GM23338 (cell line): ENCODE data around the gene SRRM2. TPM values are rescaled to one million over a fixed set of nuclear protein-coding genes. Genes with fewer than 3 reads are reported as not detected.
A peak's percentile ranks its signal among the peaks of the same experiment; 100 is the strongest.

ENCODE experiments used
- ATAC-seq: fragments of 200-7000 bp; cut with Tn5 transposase; 3 replicates; pipeline ENCODE4 v1.9.1; 2020
- DNase-seq: peaks from one replicate; pipeline ENCODE4 v3.0.0-alpha.2; 2015; ENCODE audit warnings: low spot score
- H2AFZ ChIP-seq: fragments of 200-600 bp; sonication (generic); 2 replicates; pipeline ENCODE4 v1.8.0; 2016; ENCODE audit warnings: antibody characterized with exemption, mild to moderate bottlenecking, moderate library complexity
- H3F3A ChIP-seq: fragments of 200-600 bp; sonication (generic); replicated peaks from 2 replicates; pipeline ENCODE4 v1.8.0; 2017; ENCODE audit warnings: antibody characterized with exemption, mixed run types, low read depth
- H3K27ac ChIP-seq: fragments of 200-600 bp; sonication (generic); 2 replicates; pipeline ENCODE4 v1.6.1; 2016; ENCODE audit warnings: low read depth
- H3K27me3 ChIP-seq: fragments of 200-600 bp; sonication (generic); 2 replicates; pipeline ENCODE4 v1.8.0; 2016; ENCODE audit warnings: mild to moderate bottlenecking, mixed run types, moderate library complexity; ENCODE audit not compliant: insufficient read depth
- H3K36me3 ChIP-seq: fragments of 200-600 bp; sonication (generic); 2 replicates; pipeline ENCODE4 v1.8.0; 2016; ENCODE audit warnings: mild to moderate bottlenecking; ENCODE audit not compliant: insufficient read depth
- H3K4me1 ChIP-seq: fragments of 200-600 bp; sonication (generic); 2 replicates; pipeline ENCODE4 v1.8.0; 2016; ENCODE audit warnings: mild to moderate bottlenecking, moderate library complexity; ENCODE audit not compliant: insufficient read depth
- H3K4me2 ChIP-seq: fragments of 200-600 bp; sonication (generic); 2 replicates; pipeline ENCODE4 v1.7.1; 2017; ENCODE audit warnings: mixed run types
- H3K4me3 ChIP-seq: fragments of 200-600 bp; sonication (generic); 2 replicates; pipeline ENCODE4 v1.6.1; 2016; ENCODE audit warnings: mixed run types
- H3K79me2 ChIP-seq: fragments of 200-600 bp; sonication (generic); replicated peaks from 2 replicates; pipeline ENCODE4 v1.8.0; 2017; ENCODE audit warnings: mild to moderate bottlenecking; ENCODE audit not compliant: insufficient read depth
- H3K9me2 ChIP-seq: fragments of 200-600 bp; sonication (generic); 2 replicates; pipeline ENCODE4 v1.8.0; 2017; ENCODE audit not compliant: insufficient read depth
- H4K20me1 ChIP-seq: fragments of 200-600 bp; sonication (generic); replicated peaks from 2 replicates; pipeline ENCODE4 v1.8.0; 2017; ENCODE audit warnings: mild to moderate bottlenecking; ENCODE audit not compliant: insufficient read depth
- H3K27ac Mint-ChIP-seq: 2 replicates; pipeline ENCODE4 v1.8.0; 2020; ENCODE audit warnings: inconsistent platforms, mild to moderate bottlenecking, moderate library complexity, mixed read lengths
- H3K27me3 Mint-ChIP-seq: 3 replicates; pipeline ENCODE4 v1.8.0; 2022; ENCODE audit warnings: low read depth, mild to moderate bottlenecking, moderate library complexity, mixed read lengths, inconsistent platforms; ENCODE audit not compliant: insufficient read depth, poor library complexity
- H3K36me3 Mint-ChIP-seq: 3 replicates; pipeline ENCODE4 v1.8.0; 2021; ENCODE audit warnings: low read depth, mild to moderate bottlenecking, inconsistent platforms, moderate library complexity, mixed read lengths
- H3K4me1 Mint-ChIP-seq: 3 replicates; pipeline ENCODE4 v1.8.0; 2020; ENCODE audit warnings: mild to moderate bottlenecking, inconsistent platforms, mixed read lengths
- H3K4me3 Mint-ChIP-seq: 3 replicates; pipeline ENCODE4 v1.8.0; 2021; ENCODE audit warnings: moderate library complexity, mild to moderate bottlenecking, inconsistent platforms, mixed read lengths
- H3K9me3 Mint-ChIP-seq: 3 replicates; pipeline ENCODE4 v1.8.0; 2020; ENCODE audit warnings: moderate library complexity, mild to moderate bottlenecking, inconsistent platforms, mixed read lengths
- CREB1 ChIP-seq: fragments of 250-450 bp; sonication (Bioruptor Pico); IDR thresholded peaks from 2 replicates; pipeline ENCODE4 v1.5.0; 2020; ENCODE audit warnings: low read depth, mild to moderate bottlenecking, moderate library complexity
- EZH2 ChIP-seq: fragments of 200-600 bp; sonication (generic); IDR thresholded peaks from one replicate; pipeline ENCODE4 v1.8.0; 2017; ENCODE audit warnings: antibody characterized with exemption, mild to moderate bottlenecking, low read depth; ENCODE audit not compliant: unreplicated experiment
- EZH2phosphoT487 ChIP-seq: fragments of 200-600 bp; sonication (generic); IDR thresholded peaks from one replicate; pipeline ENCODE4 v1.8.1; 2018; ENCODE audit warnings: antibody characterized with exemption; ENCODE audit not compliant: unreplicated experiment
- JUNB ChIP-seq: IDR thresholded peaks from one replicate; pipeline ENCODE4 v1.6.1; 2016; ENCODE audit warnings: antibody characterized with exemption; ENCODE audit not compliant: unreplicated experiment
- NANOG ChIP-seq: IDR thresholded peaks from 2 replicates; pipeline ENCODE4 v1.6.1; 2016; ENCODE audit warnings: antibody characterized with exemption, borderline replicate concordance
- POLR2AphosphoS5 ChIP-seq: IDR thresholded peaks from 2 replicates; pipeline ENCODE4 v1.6.1; 2016; ENCODE audit warnings: antibody characterized with exemption, low read depth
- REST ChIP-seq: IDR thresholded peaks from one replicate; pipeline ENCODE4 v1.6.1; 2018; ENCODE audit warnings: antibody characterized with exemption; ENCODE audit not compliant: unreplicated experiment
- ZNF114 ChIP-seq: fragments of 250-450 bp; sonication (Bioruptor Pico); IDR thresholded peaks from 2 replicates; pipeline ENCODE4 v1.5.0; 2020; ENCODE audit warnings: mild to moderate bottlenecking, moderate library complexity
- ZNF331 ChIP-seq: fragments of 250-450 bp; sonication (Bioruptor Pico); IDR thresholded peaks from 2 replicates; pipeline ENCODE4 v1.5.0; 2020; ENCODE audit warnings: low read depth, mild to moderate bottlenecking, moderate library complexity
- polyA plus RNA-seq: library from polyadenylated mRNA; unstranded; fragments of >200 nt; fragmentation: Nextera tagmentation; extraction: Ambion mirVana; gene quantifications from 2 replicates; pipeline ENCODE4 v1.2.1, GENCODE V29; 2016
- total RNA-seq: library from RNA; depleted of rRNA; stranded (reverse); fragments of >200 nt; shearing (Covaris generic); gene quantifications from 2 replicates; pipeline ENCODE4 v1.2.3, GENCODE V29; 2014
- TF ChIP-seq, protein P1 (sequence below): IDR thresholded peaks from 2 replicates; pipeline ENCODE4 v1.6.1; 2016; ENCODE audit warnings: antibody characterized with exemption
- TF ChIP-seq, protein P2 (sequence below): fragments of 250-450 bp; sonication (Bioruptor Pico); IDR thresholded peaks from 2 replicates; pipeline ENCODE4 v1.5.0; 2020; ENCODE audit warnings: mild to moderate bottlenecking, moderate library complexity

SRRM2 gene
- total and polyA plus RNA-seq, 2 experiments from 2014 or later = 308 to 893 TPM

- peak overlapping the region; percentile 68 for H3K4me2 ChIP-seq
- no peaks in the 10 kb centered on the region for H3K4me1 ChIP-seq
- H2AFZ ChIP-seq = no peak overlapping the region
- no peak for TF ChIP-seq NANOG
- no peak for TF ChIP-seq ZNF331
- TF ChIP-seq ZNF114 (CRISPR knock-in tag) = no peak
- no peak for TF ChIP-seq JUNB
- TF ChIP-seq, protein P1, sequence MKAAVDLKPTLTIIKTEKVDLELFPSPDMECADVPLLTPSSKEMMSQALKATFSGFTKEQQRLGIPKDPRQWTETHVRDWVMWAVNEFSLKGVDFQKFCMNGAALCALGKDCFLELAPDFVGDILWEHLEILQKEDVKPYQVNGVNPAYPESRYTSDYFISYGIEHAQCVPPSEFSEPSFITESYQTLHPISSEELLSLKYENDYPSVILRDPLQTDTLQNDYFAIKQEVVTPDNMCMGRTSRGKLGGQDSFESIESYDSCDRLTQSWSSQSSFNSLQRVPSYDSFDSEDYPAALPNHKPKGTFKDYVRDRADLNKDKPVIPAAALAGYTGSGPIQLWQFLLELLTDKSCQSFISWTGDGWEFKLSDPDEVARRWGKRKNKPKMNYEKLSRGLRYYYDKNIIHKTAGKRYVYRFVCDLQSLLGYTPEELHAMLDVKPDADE = no peak
- TF ChIP-seq EZH2 = no peak
- peak; percentile 97 for TF ChIP-seq REST
- TF ChIP-seq, protein P2, sequence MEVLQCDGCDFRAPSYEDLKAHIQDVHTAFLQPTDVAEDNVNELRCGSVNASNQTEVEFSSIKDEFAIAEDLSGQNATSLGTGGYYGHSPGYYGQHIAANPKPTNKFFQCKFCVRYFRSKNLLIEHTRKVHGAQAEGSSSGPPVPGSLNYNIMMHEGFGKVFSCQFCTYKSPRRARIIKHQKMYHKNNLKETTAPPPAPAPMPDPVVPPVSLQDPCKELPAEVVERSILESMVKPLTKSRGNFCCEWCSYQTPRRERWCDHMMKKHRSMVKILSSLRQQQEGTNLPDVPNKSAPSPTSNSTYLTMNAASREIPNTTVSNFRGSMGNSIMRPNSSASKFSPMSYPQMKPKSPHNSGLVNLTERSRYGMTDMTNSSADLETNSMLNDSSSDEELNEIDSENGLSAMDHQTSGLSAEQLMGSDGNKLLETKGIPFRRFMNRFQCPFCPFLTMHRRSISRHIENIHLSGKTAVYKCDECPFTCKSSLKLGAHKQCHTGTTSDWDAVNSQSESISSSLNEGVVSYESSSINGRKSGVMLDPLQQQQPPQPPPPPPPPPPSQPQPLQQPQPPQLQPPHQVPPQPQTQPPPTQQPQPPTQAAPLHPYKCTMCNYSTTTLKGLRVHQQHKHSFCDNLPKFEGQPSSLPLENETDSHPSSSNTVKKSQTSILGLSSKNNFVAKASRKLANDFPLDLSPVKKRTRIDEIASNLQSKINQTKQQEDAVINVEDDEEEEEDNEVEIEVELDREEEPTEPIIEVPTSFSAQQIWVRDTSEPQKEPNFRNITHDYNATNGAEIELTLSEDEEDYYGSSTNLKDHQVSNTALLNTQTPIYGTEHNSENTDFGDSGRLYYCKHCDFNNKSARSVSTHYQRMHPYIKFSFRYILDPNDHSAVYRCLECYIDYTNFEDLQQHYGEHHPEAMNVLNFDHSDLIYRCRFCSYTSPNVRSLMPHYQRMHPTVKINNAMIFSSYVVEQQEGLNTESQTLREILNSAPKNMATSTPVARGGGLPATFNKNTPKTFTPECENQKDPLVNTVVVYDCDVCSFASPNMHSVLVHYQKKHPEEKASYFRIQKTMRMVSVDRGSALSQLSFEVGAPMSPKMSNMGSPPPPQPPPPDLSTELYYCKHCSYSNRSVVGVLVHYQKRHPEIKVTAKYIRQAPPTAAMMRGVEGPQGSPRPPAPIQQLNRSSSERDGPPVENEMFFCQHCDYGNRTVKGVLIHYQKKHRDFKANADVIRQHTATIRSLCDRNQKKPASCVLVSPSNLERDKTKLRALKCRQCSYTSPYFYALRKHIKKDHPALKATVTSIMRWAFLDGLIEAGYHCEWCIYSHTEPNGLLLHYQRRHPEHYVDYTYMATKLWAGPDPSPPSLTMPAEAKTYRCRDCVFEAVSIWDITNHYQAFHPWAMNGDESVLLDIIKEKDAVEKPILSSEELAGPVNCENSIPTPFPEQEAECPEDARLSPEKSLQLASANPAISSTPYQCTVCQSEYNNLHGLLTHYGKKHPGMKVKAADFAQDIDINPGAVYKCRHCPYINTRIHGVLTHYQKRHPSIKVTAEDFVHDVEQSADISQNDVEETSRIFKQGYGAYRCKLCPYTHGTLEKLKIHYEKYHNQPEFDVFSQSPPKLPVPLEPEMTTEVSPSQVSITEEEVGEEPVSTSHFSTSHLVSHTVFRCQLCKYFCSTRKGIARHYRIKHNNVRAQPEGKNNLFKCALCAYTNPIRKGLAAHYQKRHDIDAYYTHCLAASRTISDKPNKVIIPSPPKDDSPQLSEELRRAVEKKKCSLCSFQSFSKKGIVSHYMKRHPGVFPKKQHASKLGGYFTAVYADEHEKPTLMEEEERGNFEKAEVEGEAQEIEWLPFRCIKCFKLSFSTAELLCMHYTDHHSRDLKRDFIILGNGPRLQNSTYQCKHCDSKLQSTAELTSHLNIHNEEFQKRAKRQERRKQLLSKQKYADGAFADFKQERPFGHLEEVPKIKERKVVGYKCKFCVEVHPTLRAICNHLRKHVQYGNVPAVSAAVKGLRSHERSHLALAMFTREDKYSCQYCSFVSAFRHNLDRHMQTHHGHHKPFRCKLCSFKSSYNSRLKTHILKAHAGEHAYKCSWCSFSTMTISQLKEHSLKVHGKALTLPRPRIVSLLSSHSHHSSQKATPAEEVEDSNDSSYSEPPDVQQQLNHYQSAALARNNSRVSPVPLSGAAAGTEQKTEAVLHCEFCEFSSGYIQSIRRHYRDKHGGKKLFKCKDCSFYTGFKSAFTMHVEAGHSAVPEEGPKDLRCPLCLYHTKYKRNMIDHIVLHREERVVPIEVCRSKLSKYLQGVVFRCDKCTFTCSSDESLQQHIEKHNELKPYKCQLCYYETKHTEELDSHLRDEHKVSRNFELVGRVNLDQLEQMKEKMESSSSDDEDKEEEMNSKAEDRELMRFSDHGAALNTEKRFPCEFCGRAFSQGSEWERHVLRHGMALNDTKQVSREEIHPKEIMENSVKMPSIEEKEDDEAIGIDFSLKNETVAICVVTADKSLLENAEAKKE (CRISPR knock-in tag) = no peak
- TF ChIP-seq EZH2phosphoT487 = no peak
- TF ChIP-seq CREB1 (CRISPR knock-in tag) = peak; percentile 47
- TF ChIP-seq POLR2AphosphoS5 = no peak
- ATAC-seq (peak; percentile 60), DNase-seq (peak; percentile 63)
- no peaks in the 10 kb centered on the region for H4K20me1 ChIP-seq
- H3K27ac ChIP-seq = no peak overlapping the region
- H3K36me3 Mint-ChIP-seq = no peaks in the 10 kb centered on the region; the same call in 2 of the 3 replicates
- no peaks in the 10 kb centered on the region for H3K9me3 Mint-ChIP-seq
- no peaks in the 10 kb centered on the region for H3K27me3 ChIP-seq
- peak overlapping the region; percentile 43; the same call in 1 of the 2 replicates for H3K4me3 ChIP-seq
- no peaks in the 10 kb centered on the region for H3K9me2 ChIP-seq
- H3F3A ChIP-seq = 0 out of 2 replicates have a peak, but pooled peaks cover 4% of the 10 kb centered on the region
- no peaks in the 10 kb centered on the region for H3K79me2 ChIP-seq
- H3K4me1 Mint-ChIP-seq = peaks cover 7% of the 10 kb centered on the region; the same call in 2 of the 3 replicates
- peaks cover 20% of the 10 kb centered on the region for H3K27me3 Mint-ChIP-seq
- no peak overlapping the region for H3K4me3 Mint-ChIP-seq
- H3K27ac Mint-ChIP-seq = no peak overlapping the region
- H3K36me3 ChIP-seq = no peaks in the 10 kb centered on the region
These were observed 36.9 kb upstream of the SRRM2 start for GRCh38 chr16:2715519-2715918.
